Activated CD8-positive, alpha-beta T cell treated with anti-CD3 and anti-CD28 coated beads for 36 hours (primary cell): ENCODE data around the gene CSTB. TPM values are rescaled to one million over a fixed set of nuclear protein-coding genes. Genes with fewer than 3 reads are reported as not detected.

Experiments used
- ATAC-seq: fragments of 200-7000 bp; cut with Tn5 transposase; one replicate; pipeline ENCODE4 v1.10.0; 2021; ENCODE audit warnings: mild to moderate bottlenecking, moderate library complexity
- CTCF ChIA-PET: fragments of 350-600 bp; sonication (Branson Sonifier 250); formaldehyde crosslinking; loops from one replicate; lab custom pipeline; 2021; ENCODE audit warnings: antibody characterized with exemption; lab: Charles Lee
- POLR2A ChIA-PET: fragments of 350-600 bp; sonication (Branson Sonifier 250); formaldehyde crosslinking; loops from one replicate; lab custom pipeline; 2021; ENCODE audit warnings: antibody characterized with exemption; lab: Charles Lee
- DNase-seq: peaks from one replicate; pipeline ENCODE4 v3.0.0-alpha.2; 2020
- H3K27ac Mint-ChIP-seq: one replicate; pipeline ENCODE4 v1.8.0; 2021; ENCODE audit warnings: mild to moderate bottlenecking, mixed read lengths
- H3K27me3 Mint-ChIP-seq: one replicate; pipeline ENCODE4 v1.8.0; 2021; ENCODE audit warnings: mixed read lengths
- H3K36me3 Mint-ChIP-seq: one replicate; pipeline ENCODE4 v1.8.0; 2021; ENCODE audit warnings: low read depth, mixed read lengths
- H3K4me1 Mint-ChIP-seq: one replicate; pipeline ENCODE4 v1.8.0; 2021; ENCODE audit warnings: low read depth, mixed read lengths
- H3K4me3 Mint-ChIP-seq: one replicate; pipeline ENCODE4 v1.8.0; 2021; ENCODE audit warnings: mild to moderate bottlenecking, moderate library complexity, mixed read lengths
- H3K9me3 Mint-ChIP-seq: one replicate; pipeline ENCODE4 v1.8.0; 2021; ENCODE audit warnings: mixed read lengths
- CTCF ChIP-seq: fragments of 200-600 bp; IDR thresholded peaks from one replicate; pipeline ENCODE4 v1.8.0; 2022; ENCODE audit warnings: antibody characterized with exemption, mild to moderate bottlenecking
- intact Hi-C: fragments of 100-400 bp; cut with micrococcal nuclease; formaldehyde crosslinking; loops from one replicate; pipeline ENCODE4 v1.10.0; 2022
- total RNA-seq, 2 experiments: library from RNA; stranded (reverse); gene quantifications; one replicate each; pipeline ENCODE4 v1.2.3, GENCODE V29; 2021

Gene CSTB
- total RNA-seq, 2 experiments from 2014 or later, result 18.6 to 20.7 TPM

- no peak overlapping the region for H3K4me3 Mint-ChIP-seq
- DNase-seq (no peak), ATAC-seq (no peak)
- peaks cover 38% of the 10 kb centered on the region for H3K4me1 Mint-ChIP-seq
- intact Hi-C loops, result no loop called here
- H3K27me3 Mint-ChIP-seq, result no peaks in the 10 kb centered on the region
- ChIA-PET CTCF (no interaction called here), POLR2A (interaction anchor here (0.6 kb wide), 1 partner anchor 53 kb away, joined by 3 read pairs; no protein-coding TSS in a partner anchor)
- H3K9me3 Mint-ChIP-seq, result no peaks in the 10 kb centered on the region
- no peak overlapping the region for H3K27ac Mint-ChIP-seq
- TF ChIP-seq CTCF, result no peak
- H3K36me3 Mint-ChIP-seq, result peaks cover 22% of the 10 kb centered on the region
Measured at GRCh38 chr21:43735236-43736091, 40.6 kb downstream of the CSTB start.

GRCh38 chr21:43734928-43735229, 41.2 kb downstream of the CSTB start:
- H3K27me3 Mint-ChIP-seq, result no peaks in the 10 kb centered on the region
- H3K4me1 Mint-ChIP-seq, result peaks cover 40% of the 10 kb centered on the region
- ChIA-PET POLR2A (interaction anchor here (0.6 kb wide), 1 partner anchor 43 kb away, joined by 3 read pairs; no protein-coding TSS in a partner anchor), CTCF (no interaction called here)
- no peak for TF ChIP-seq CTCF
- H3K9me3 Mint-ChIP-seq, result no peaks in the 10 kb centered on the region
- intact Hi-C loops, result no loop called here
- ATAC-seq (no peak), DNase-seq (no peak)
- H3K4me3 Mint-ChIP-seq, result no peak overlapping the region
- peaks cover 22% of the 10 kb centered on the region for H3K36me3 Mint-ChIP-seq
- no peak overlapping the region for H3K27ac Mint-ChIP-seq

GRCh38 chr21:43734131-43734927, 41.8 kb downstream of the CSTB start:
- peaks cover 20% of the 10 kb centered on the region for H3K36me3 Mint-ChIP-seq
- ATAC-seq, result peak; percentile 87
- CTCF ChIA-PET, result no interaction called here
- intact Hi-C loops, result no loop called here
- peak overlapping the region; percentile 30 for H3K27ac Mint-ChIP-seq
- H3K4me3 Mint-ChIP-seq, result no peak overlapping the region
- DNase-seq, result peak; percentile 65
- no peaks in the 10 kb centered on the region for H3K27me3 Mint-ChIP-seq
- H3K4me1 Mint-ChIP-seq, result peaks cover 42% of the 10 kb centered on the region
- POLR2A ChIA-PET, result interaction anchor here (0.6 kb wide), 1 partner anchor 42 kb away, joined by 3 read pairs; no protein-coding TSS in a partner anchor
- TF ChIP-seq CTCF, result no peak
- H3K9me3 Mint-ChIP-seq, result no peaks in the 10 kb centered on the region

- ChIA-PET POLR2A (no interaction called here), CTCF (no interaction called here)
- peaks cover 17% of the 10 kb centered on the region for H3K36me3 Mint-ChIP-seq
- peak; percentile 60 for ATAC-seq
- peak overlapping the region; percentile 65 for H3K27ac Mint-ChIP-seq
- no peak overlapping the region for H3K4me3 Mint-ChIP-seq
- H3K27me3 Mint-ChIP-seq, result no peaks in the 10 kb centered on the region
- TF ChIP-seq CTCF, result no peak
- peaks cover 46% of the 10 kb centered on the region for H3K4me1 Mint-ChIP-seq
- intact Hi-C loops, result no loop called here
- H3K9me3 Mint-ChIP-seq, result no peaks in the 10 kb centered on the region
- peak; percentile 61 for DNase-seq
Measured at GRCh38 chr21:43733529-43734071, 42.5 kb downstream of the CSTB start.
